Cardiac fibroblast (primary cell): ENCODE measurements around the gene KIDINS220.

Experiments used
- DNase-seq, 2 donors: peaks; one replicate each; pipeline versions ENCODE4 v3.0.0 to v3.0.0-alpha.2; 2010; ENCODE audit warnings: low read depth in 2 of 2
- H3K4me3 ChIP-seq, 2 donors: replicated peaks in 1 of 2; 1 replicate in 1 of 2; 2 replicates in 1 of 2; pipeline ENCODE4 v1.5.1; 2011; ENCODE audit warnings: low read depth in 2 of 2, low read length in 2 of 2, mild to moderate bottlenecking in 2 of 2, moderate library complexity in 1 of 2
- CTCF ChIP-seq: IDR thresholded peaks from one replicate; pipeline ENCODE4 v1.5.1; 2011; ENCODE audit warnings: low read depth, mild to moderate bottlenecking, low read length, inconsistent platforms

KIDINS220 gene

GRCh38 chr2:8849327-8849726 lies 11.9 kb upstream of the KIDINS220 start:
- no peak overlapping the region for H3K4me3 ChIP-seq
- DNase-seq = peak; percentile 37 to 53
- no peak for TF ChIP-seq CTCF

GRCh38 chr2:8848328-8849100 lies 11.1 kb upstream of the KIDINS220 start:
- no peak overlapping the region for H3K4me3 ChIP-seq
- TF ChIP-seq CTCF = no peak
- no peak for DNase-seq

GRCh38 chr2:8847400-8847799 lies 10.0 kb upstream of the KIDINS220 start:
- peak in 1 of 2 donors; percentile 26 for DNase-seq

GRCh38 chr2:8841932-8842331 lies 4.5 kb upstream of the KIDINS220 start:
- TF ChIP-seq CTCF = no peak
- H3K4me3 ChIP-seq = no peak overlapping the region
- DNase-seq = no peak

More at GRCh38 chr2:8847400-8847799, 10.0 kb upstream of the KIDINS220 start:
- TF ChIP-seq CTCF = no peak
- no peak overlapping the region for H3K4me3 ChIP-seq

- DNase-seq = no peak
- H3K4me3 ChIP-seq = no peak overlapping the region
- TF ChIP-seq CTCF = no peak
Observed at GRCh38 chr2:8840475-8841091, 3.2 kb upstream of the KIDINS220 start.

- H3K4me3 ChIP-seq = no peak overlapping the region
- DNase-seq = no peak
- TF ChIP-seq CTCF = no peak
Observed at GRCh38 chr2:8839189-8839965, 2.0 kb upstream of the KIDINS220 start.
